GM23338 (cell line): ENCODE results near the gene ITGB3. TPM values are rescaled to one million over a fixed set of nuclear protein-coding genes. Genes with fewer than 3 reads are reported as not detected.

Source experiments
- ATAC-seq: fragments of 200-7000 bp; cut with Tn5 transposase; 3 replicates; pipeline ENCODE4 v1.9.1; 2020
- DNase-seq: peaks from one replicate; pipeline ENCODE4 v3.0.0-alpha.2; 2015; ENCODE audit warnings: low spot score
- H2AFZ ChIP-seq: fragments of 200-600 bp; sonication (generic); 2 replicates; pipeline ENCODE4 v1.8.0; 2016; ENCODE audit warnings: antibody characterized with exemption, mild to moderate bottlenecking, moderate library complexity
- H3F3A ChIP-seq: fragments of 200-600 bp; sonication (generic); replicated peaks from 2 replicates; pipeline ENCODE4 v1.8.0; 2017; ENCODE audit warnings: antibody characterized with exemption, mixed run types, low read depth
- H3K27ac ChIP-seq: fragments of 200-600 bp; sonication (generic); 2 replicates; pipeline ENCODE4 v1.6.1; 2016; ENCODE audit warnings: low read depth
- H3K27me3 ChIP-seq: fragments of 200-600 bp; sonication (generic); 2 replicates; pipeline ENCODE4 v1.8.0; 2016; ENCODE audit warnings: mild to moderate bottlenecking, mixed run types, moderate library complexity; ENCODE audit not compliant: insufficient read depth
- H3K36me3 ChIP-seq: fragments of 200-600 bp; sonication (generic); 2 replicates; pipeline ENCODE4 v1.8.0; 2016; ENCODE audit warnings: mild to moderate bottlenecking; ENCODE audit not compliant: insufficient read depth
- H3K4me1 ChIP-seq: fragments of 200-600 bp; sonication (generic); 2 replicates; pipeline ENCODE4 v1.8.0; 2016; ENCODE audit warnings: mild to moderate bottlenecking, moderate library complexity; ENCODE audit not compliant: insufficient read depth
- H3K4me2 ChIP-seq: fragments of 200-600 bp; sonication (generic); 2 replicates; pipeline ENCODE4 v1.7.1; 2017; ENCODE audit warnings: mixed run types
- H3K4me3 ChIP-seq: fragments of 200-600 bp; sonication (generic); 2 replicates; pipeline ENCODE4 v1.6.1; 2016; ENCODE audit warnings: mixed run types
- H3K79me2 ChIP-seq: fragments of 200-600 bp; sonication (generic); replicated peaks from 2 replicates; pipeline ENCODE4 v1.8.0; 2017; ENCODE audit warnings: mild to moderate bottlenecking; ENCODE audit not compliant: insufficient read depth
- H3K9me2 ChIP-seq: fragments of 200-600 bp; sonication (generic); 2 replicates; pipeline ENCODE4 v1.8.0; 2017; ENCODE audit not compliant: insufficient read depth
- H4K20me1 ChIP-seq: fragments of 200-600 bp; sonication (generic); replicated peaks from 2 replicates; pipeline ENCODE4 v1.8.0; 2017; ENCODE audit warnings: mild to moderate bottlenecking; ENCODE audit not compliant: insufficient read depth
- H3K27ac Mint-ChIP-seq: 2 replicates; pipeline ENCODE4 v1.8.0; 2020; ENCODE audit warnings: inconsistent platforms, mild to moderate bottlenecking, moderate library complexity, mixed read lengths
- H3K27me3 Mint-ChIP-seq: 3 replicates; pipeline ENCODE4 v1.8.0; 2022; ENCODE audit warnings: low read depth, mild to moderate bottlenecking, moderate library complexity, mixed read lengths, inconsistent platforms; ENCODE audit not compliant: insufficient read depth, poor library complexity
- H3K36me3 Mint-ChIP-seq: 3 replicates; pipeline ENCODE4 v1.8.0; 2021; ENCODE audit warnings: low read depth, mild to moderate bottlenecking, inconsistent platforms, moderate library complexity, mixed read lengths
- H3K4me1 Mint-ChIP-seq: 3 replicates; pipeline ENCODE4 v1.8.0; 2020; ENCODE audit warnings: mild to moderate bottlenecking, inconsistent platforms, mixed read lengths
- H3K4me3 Mint-ChIP-seq: 3 replicates; pipeline ENCODE4 v1.8.0; 2021; ENCODE audit warnings: moderate library complexity, mild to moderate bottlenecking, inconsistent platforms, mixed read lengths
- H3K9me3 Mint-ChIP-seq: 3 replicates; pipeline ENCODE4 v1.8.0; 2020; ENCODE audit warnings: moderate library complexity, mild to moderate bottlenecking, inconsistent platforms, mixed read lengths
- CREB1 ChIP-seq: fragments of 250-450 bp; sonication (Bioruptor Pico); IDR thresholded peaks from 2 replicates; pipeline ENCODE4 v1.5.0; 2020; ENCODE audit warnings: low read depth, mild to moderate bottlenecking, moderate library complexity
- CTCF ChIP-seq, 2 experiments: fragments of 200-600 bp in 1 of 2; sonication (generic) in 1 of 2; conservative IDR thresholded peaks; 2 replicates each; pipeline versions ENCODE4 v1.5.1 to v1.6.1; 2016 to 2017; ENCODE audit warnings: antibody characterized with exemption in 2 of 2, low read depth in 2 of 2, mild to moderate bottlenecking in 2 of 2, moderate library complexity in 1 of 2
- ETS1 ChIP-seq: IDR thresholded peaks from 2 replicates; pipeline ENCODE4 v1.6.1; 2016; ENCODE audit warnings: antibody characterized with exemption
- EZH2 ChIP-seq: fragments of 200-600 bp; sonication (generic); IDR thresholded peaks from one replicate; pipeline ENCODE4 v1.8.0; 2017; ENCODE audit warnings: antibody characterized with exemption, mild to moderate bottlenecking, low read depth; ENCODE audit not compliant: unreplicated experiment
- EZH2phosphoT487 ChIP-seq: fragments of 200-600 bp; sonication (generic); IDR thresholded peaks from one replicate; pipeline ENCODE4 v1.8.1; 2018; ENCODE audit warnings: antibody characterized with exemption; ENCODE audit not compliant: unreplicated experiment
- JUNB ChIP-seq: IDR thresholded peaks from one replicate; pipeline ENCODE4 v1.6.1; 2016; ENCODE audit warnings: antibody characterized with exemption; ENCODE audit not compliant: unreplicated experiment
- NANOG ChIP-seq: IDR thresholded peaks from 2 replicates; pipeline ENCODE4 v1.6.1; 2016; ENCODE audit warnings: antibody characterized with exemption, borderline replicate concordance
- POLR2AphosphoS5 ChIP-seq: IDR thresholded peaks from 2 replicates; pipeline ENCODE4 v1.6.1; 2016; ENCODE audit warnings: antibody characterized with exemption, low read depth
- REST ChIP-seq: IDR thresholded peaks from one replicate; pipeline ENCODE4 v1.6.1; 2018; ENCODE audit warnings: antibody characterized with exemption; ENCODE audit not compliant: unreplicated experiment
- STAT1 ChIP-seq: IDR thresholded peaks from one replicate; pipeline ENCODE4 v1.6.1; 2016; ENCODE audit warnings: antibody characterized with exemption; ENCODE audit not compliant: unreplicated experiment
- ZNF114 ChIP-seq: fragments of 250-450 bp; sonication (Bioruptor Pico); IDR thresholded peaks from 2 replicates; pipeline ENCODE4 v1.5.0; 2020; ENCODE audit warnings: mild to moderate bottlenecking, moderate library complexity
- ZNF331 ChIP-seq: fragments of 250-450 bp; sonication (Bioruptor Pico); IDR thresholded peaks from 2 replicates; pipeline ENCODE4 v1.5.0; 2020; ENCODE audit warnings: low read depth, mild to moderate bottlenecking, moderate library complexity
- polyA plus RNA-seq: library from polyadenylated mRNA; unstranded; fragments of >200 nt; fragmentation: Nextera tagmentation; extraction: Ambion mirVana; gene quantifications from 2 replicates; pipeline ENCODE4 v1.2.1, GENCODE V29; 2016
- total RNA-seq: library from RNA; depleted of rRNA; stranded (reverse); fragments of >200 nt; shearing (Covaris generic); gene quantifications from 2 replicates; pipeline ENCODE4 v1.2.3, GENCODE V29; 2014

ITGB3 gene
- total and polyA plus RNA-seq, 2 experiments from 2014 or later, result 0.52 TPM; not detected in 1

- TF ChIP-seq CTCF (conservative IDR thresholded peaks at IDR 0.05; ENCODE audit: low read depth in 2 of 2) (no peak), REST (no peak), NANOG (no peak), JUNB (no peak), STAT1 (no peak), CREB1 (no peak), ZNF114 (no peak), ZNF331 (CRISPR knock-in tag) (no peak), ETS1 (no peak), EZH2 (no peak), EZH2phosphoT487 (no peak), POLR2AphosphoS5 (no peak)
Observed at GRCh38 chr17:47242648-47243047, 11.0 kb upstream of the ITGB3 start (continued).

GRCh38 chr17:47243737-47244598 lies 9.7 kb upstream of the ITGB3 start:
- Mint-ChIP-seq H3K9me3 (no peaks in the 10 kb centered on the region), H3K27ac (no peak overlapping the region), H3K4me3 (no peak overlapping the region), H3K27me3 (no peaks in the 10 kb centered on the region), H3K36me3 (no peaks in the 10 kb centered on the region), H3K4me1 (no peaks in the 10 kb centered on the region)
- Histone ChIP-seq H3K36me3 (no peaks in the 10 kb centered on the region), H4K20me1 (no peaks in the 10 kb centered on the region), H3K4me1 (no peaks in the 10 kb centered on the region), H3K4me2 (no peak overlapping the region), H3K79me2 (no peaks in the 10 kb centered on the region), H3K27me3 (no peaks in the 10 kb centered on the region), H3F3A (no peaks in the 10 kb centered on the region), H3K9me2 (no peaks in the 10 kb centered on the region), H3K27ac (no peak overlapping the region), H2AFZ (no peak overlapping the region), H3K4me3 (no peak overlapping the region)
- ATAC-seq, result no peak
- DNase-seq, result no peak
- TF ChIP-seq ETS1 (no peak), NANOG (no peak), CREB1 (no peak)
